NCI-H2029 treated with DMSO at 0.1 percent for 48 hours (cell line): ENCODE data around the gene RABEP1.
A peak's percentile ranks its signal among the peaks of the same experiment; 100 is the strongest.
"Not testable (repeated sequence)": the region's sequence is repeated elsewhere in the genome, so short reads cannot be mapped to it uniquely, and the experiment has no call there.

Experiments used
- DNase-seq: peaks from one replicate; lab custom pipeline; 2025; lab: John Stamatoyannopoulos, UW

The RABEP1 gene

DNA sequence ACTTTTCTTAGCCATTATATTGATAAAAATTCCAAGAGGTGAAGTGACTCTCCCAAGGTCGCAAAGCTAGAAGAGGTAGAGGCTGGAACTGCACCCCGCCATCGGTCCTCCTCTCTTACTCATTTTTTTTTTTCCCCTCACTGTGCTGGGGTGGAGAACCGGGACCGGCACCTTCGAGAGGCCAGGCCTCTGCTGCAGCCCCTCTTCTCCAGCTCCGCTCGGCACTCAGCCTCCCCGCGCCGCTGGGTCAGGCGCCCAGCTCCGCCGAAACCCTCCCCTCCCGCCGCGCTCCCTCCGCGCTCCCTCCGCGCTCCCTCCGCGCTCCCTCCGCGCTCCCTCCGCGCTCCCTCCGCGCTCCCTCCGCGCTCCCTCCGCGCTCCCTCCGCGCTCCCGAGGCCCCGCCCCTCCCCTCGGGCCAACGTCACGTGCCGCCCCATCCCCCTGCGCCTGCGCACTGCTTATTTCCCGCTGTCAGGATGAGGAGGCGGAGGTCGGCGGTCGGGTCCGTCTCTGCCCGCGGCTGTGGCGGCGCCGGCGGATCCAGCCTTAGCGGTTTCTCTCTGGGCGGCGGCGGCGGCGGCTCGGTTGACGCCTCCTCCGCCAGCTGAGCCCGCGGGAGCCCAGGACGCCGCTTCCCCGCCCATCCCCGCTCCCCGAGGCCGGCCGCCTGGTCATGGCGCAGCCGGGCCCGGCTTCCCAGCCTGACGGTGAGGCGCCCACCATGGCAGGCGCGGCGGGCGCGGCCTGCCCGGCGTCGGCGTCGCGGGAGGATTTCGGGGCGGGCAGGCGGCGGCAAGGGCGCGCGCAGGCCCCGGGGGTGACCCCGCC lies at the start of gene RABEP1:
Gene RABEP1, plus strand, starts transcription at position 471 of the 828 bp plus-strand sequence. Its CDS starts 203 bp downstream, at position 674.
- peak; percentile 24 for DNase-seq

DNA sequence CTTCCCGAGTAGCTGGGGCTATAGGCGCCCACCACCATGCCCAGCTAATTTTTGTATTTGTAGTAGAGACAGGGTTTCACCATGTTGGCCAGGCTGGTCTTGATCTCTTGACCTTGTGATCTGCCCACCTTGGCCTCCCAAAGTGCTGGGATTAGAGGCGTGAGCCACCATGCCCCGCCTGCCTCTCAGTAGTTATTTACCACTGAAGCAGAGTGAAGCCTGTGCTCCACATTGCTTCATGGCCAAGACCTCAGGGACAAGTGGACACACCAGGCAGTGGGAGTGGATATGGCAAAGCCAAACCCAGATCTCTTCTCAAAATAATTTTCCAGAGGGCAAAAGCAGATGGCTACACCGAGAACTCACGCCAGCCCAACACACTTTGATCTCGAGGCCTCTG lies 48.6 kb upstream of the RABEP1 start:
- not testable (repeated sequence) for DNase-seq

GRCh38 chr17:5234645-5235576 lies 47.2 kb upstream of the RABEP1 start, which contains the start of gene SCIMP:
Gene SCIMP, minus strand, starts transcription at chr17:5234860. Its CDS starts 105 bp downstream, at chr17:5234755.
- DNase-seq: no peak

DNA sequence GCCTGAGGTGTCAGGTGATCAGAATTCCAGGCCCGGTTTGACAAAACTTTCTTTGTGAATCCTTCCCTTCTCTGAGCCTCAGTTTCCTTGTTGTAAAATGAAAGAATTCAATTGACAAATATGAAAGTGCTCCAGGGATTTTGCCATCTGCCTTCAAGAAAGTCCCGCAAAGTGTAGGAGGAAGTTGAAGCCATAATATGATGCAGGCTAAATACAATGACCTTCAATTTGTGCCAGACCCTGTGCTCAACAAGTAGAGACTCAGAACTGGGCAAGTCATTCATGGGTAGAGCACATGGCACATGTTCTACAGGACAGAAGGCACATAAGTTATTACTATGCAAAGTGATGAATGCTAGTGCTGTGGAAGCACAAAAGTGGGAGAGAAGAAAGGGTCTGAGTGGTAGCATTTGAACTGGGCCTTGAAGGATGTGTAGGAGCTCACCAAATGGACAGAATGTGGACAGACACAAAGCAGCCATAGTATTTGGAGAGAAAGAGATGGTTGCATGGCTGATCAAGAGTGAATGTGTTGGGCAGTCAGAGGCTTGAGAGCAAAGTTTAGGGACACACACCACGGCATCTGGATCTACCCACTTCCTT lies 45.0 kb upstream of the RABEP1 start:
- DNase-seq: no peak

GRCh38 chr17:5237541-5238016 lies 44.5 kb upstream of the RABEP1 start:
- peak; percentile 19 for DNase-seq

- no peak for DNase-seq
Observed at GRCh38 chr17:5238333-5238732, 43.8 kb upstream of the RABEP1 start.

- not testable (repeated sequence) for DNase-seq
Observed at GRCh38 chr17:5239769-5240168, 42.3 kb upstream of the RABEP1 start.

- no peak for DNase-seq
Observed at GRCh38 chr17:5241861-5242671, 40.0 kb upstream of the RABEP1 start.

- no peak for DNase-seq
Observed at GRCh38 chr17:5247621-5248020, 34.5 kb upstream of the RABEP1 start.

DNA sequence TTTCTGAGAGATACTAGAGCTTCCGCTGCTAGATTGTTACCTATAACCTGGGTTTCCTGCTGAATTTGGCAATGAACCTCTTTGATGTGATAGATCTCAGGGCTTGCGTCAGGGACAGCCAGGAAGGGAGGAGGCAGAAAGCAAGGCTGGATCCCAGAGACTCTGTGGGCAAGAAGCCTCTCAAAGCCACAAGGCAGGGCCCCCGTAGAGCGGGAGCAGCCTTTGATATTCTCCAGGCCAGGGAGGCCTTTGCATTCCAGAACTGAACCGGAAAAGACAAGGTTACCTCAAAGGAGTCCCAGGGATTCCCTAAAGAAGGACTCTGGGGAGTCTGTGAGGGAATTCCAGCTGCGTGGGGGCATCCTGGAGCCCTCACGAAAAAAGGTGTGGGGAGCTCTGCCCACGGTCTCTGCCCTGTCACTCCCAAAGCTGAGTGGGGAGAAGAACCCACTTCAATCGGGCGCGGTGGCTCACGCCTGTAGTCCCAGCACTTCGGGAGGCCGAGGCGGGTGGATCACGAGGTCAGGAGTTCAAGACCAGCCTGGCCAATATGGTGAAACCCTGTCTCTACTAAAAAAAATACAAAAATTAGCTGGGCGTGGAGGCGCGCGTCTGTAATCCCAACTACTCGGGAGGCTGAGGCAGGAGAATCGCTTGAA lies 33.1 kb upstream of the RABEP1 start:
- DNase-seq: no peak

DNA sequence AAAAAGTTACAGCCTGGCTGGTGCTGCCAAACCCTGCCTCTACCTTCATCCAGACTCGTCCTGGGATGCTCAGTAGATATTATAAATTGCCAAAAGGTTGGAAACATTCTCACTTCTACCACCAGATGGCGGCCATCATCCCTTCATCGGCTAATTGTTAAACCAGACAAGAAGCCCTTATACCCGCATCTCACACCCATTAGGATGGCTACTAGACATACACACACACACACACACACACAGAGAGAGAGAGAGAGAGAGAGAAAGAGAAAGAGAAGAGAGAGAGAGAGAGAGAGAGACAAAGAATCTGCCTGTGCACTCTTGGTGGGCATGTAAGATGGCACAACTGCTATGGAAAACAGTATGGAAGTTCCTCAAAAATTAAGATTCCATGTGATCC lies 32.5 kb upstream of the RABEP1 start:
- DNase-seq: peak; percentile 8

DNA sequence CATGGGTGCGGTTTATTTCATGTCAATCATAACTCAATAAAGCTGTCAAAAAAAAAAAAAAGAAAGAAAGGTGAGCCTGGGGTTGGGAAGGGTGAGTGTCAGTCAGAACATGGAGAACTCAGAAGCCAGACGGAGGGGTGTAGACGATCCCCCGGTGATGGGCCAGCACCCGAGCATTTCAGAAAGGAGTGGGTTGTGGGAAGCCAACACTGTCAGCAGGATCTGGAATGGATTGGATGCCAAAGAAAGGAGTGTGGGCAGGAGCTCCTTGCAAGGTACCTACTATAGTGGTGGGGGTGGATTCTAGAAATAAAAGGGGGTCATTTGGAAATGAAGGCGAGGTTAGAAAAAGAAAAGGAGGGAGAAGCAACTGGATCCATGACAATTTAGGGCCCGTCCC lies 27.7 kb upstream of the RABEP1 start:
- no peak for DNase-seq

- DNase-seq: no peak
Observed at GRCh38 chr17:5254903-5255521, 27.1 kb upstream of the RABEP1 start.

DNA sequence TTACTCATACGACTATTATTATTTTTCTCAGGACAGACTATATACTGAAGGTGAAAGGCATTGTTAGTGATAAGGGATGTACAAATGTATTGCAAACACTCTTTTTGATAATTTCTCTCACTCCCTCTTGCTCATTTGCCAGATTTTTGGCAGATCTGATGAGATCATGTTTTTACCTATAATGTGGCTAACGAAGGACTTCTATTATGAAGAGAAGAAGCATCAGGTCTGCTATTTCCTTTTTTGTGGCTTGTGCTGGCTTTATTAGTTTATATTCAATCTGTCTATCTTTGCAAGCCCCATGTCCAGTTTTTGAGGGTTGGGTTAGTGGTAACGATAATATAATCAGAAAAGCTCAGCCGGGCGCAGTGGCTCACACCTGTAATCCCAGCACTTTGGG lies 25.0 kb upstream of the RABEP1 start:
- DNase-seq: no peak

DNA sequence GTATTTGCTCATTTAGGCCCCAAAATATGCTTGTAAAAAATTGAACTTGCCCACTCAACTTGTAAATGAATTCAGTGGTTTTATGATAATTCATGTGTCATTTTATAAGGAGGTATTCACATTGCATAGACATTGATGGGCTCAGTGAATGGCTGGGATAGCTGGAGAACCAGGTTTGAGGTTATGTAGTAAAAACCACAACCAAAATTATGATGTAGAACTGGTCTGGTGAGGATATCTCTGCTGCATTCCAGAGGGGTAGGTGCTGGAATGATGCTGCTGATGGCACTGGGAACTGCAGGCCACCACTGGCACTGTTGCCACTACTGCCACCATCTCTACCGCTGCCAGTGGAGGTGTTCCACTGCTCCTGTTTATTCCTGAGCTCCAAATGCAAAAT lies 21.5 kb upstream of the RABEP1 start:
- no peak for DNase-seq

DNA sequence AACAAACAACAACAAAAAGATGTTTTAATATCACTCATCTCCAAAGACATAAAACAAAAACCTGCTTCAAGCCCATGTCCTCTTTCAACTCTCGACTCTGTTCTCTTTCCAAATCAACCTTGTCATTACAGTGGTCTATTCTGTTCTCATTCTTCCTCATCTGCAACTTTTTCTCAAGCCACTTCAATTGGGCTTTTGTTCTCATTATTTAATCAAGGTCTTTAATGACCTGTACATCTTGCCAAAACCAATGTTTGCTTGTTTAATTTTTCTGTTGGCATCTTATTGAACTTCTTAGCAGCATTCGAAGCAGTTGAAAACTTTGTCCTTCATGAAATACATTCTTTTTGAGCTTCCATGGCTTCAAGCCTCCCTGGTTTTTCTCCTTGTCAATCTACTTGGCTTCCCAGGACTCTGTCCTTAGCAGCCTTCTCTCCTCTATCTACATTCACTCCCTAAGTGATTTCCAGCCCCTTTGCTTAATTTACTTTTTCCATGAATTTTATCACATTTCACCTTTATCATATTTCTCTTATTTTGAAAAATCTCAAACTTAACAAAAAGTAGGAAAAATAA lies 19.6 kb upstream of the RABEP1 start:
- no peak for DNase-seq

- DNase-seq: no peak
Observed at GRCh38 chr17:5263441-5263840, 18.6 kb upstream of the RABEP1 start.

DNA sequence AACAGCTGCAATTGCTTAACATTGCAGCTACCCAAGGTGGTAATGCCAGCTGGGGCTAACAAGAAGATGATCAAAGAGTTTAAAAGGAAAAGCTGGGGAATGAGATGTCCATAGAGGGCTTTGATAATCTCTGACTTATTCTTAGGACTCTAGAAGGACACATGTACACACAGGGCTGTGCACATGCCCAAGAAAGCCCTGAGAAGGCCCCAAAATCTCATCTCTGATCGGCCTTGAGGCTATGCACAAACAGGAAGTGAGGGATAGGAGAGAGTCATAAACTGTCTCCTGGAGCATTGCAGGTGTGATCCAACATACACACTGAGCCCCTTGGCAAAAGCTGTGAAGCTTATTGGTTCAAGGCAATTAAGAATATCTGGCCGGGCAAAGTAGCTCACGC lies 17.2 kb upstream of the RABEP1 start:
- DNase-seq: no peak

DNA sequence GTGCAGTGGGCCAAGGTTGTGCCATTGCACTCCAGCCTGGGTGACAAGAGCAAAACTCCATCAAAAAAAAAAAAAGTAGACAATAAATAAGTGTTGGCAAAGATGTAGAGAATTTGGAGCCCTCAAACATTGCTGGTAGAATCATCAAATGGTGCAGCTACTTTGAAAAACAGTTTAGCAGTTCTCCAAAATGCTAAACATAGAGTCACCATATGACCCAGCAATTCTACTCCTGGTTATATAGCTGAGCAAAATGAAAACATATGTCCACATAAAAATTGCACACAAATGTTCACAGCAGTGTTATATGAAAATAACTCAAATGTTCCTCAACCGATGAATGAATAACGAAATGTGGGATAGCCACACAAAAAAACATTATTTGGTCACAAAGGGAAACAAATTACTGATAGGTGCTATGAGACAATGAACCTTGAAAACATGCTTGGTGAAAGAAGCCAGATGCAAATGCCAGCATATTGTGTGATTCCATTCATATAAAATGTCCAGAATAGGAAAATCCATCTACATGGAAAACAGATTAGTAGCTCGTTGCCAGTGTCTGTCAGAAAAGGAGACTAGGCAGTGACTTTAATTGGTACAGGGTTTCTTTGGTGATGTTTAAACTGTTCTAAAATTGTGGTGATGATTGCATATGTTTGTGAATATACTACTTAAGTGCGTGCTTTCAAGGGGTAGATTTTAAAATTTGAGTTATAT lies 12.7 kb upstream of the RABEP1 start:
- no peak for DNase-seq
